ENCODE data around the gene EIF4G1. TPM values are rescaled to one million over a fixed set of nuclear protein-coding genes. Genes with fewer than 3 reads are reported as not detected.
A peak's percentile ranks its signal among the peaks of the same experiment; 100 is the strongest.

EIF4G1 gene
- total and polyA plus RNA-seq, 9 donors, result 72.4 to 295 (median 206) TPM

GRCh38 chr3:184366619-184367289 lies 52.3 kb downstream of the EIF4G1 start:
- Histone ChIP-seq H3K4me3 (no peak overlapping the region), H3K4me1 (ENCODE audit: insufficient read depth) (peaks cover 4% of the 10 kb centered on the region), H3K27ac (no peak overlapping the region), H3K36me3 (no peaks in the 10 kb centered on the region), H3K9me3 (no peaks in the 10 kb centered on the region), H3K27me3 (no peaks in the 10 kb centered on the region)
- TF ChIP-seq POLR2A (IDR thresholded peaks at IDR 0.05), result no peak
- TF ChIP-seq CTCF (IDR thresholded peaks at IDR 0.05), result no peak
- TF ChIP-seq EP300 (IDR thresholded peaks at IDR 0.05), result no peak
- WGBS, 3 donors, result 83 to 86% (median 86%) methylated on average over 5 of the region's 5 CpGs
- DNase-seq, result no peak
- intact Hi-C loops (cut with DNase I), result loop anchor here in 1 of 4 donors (10.0 kb wide), 1 partner anchor 52 kb away; the partner anchor contains the start of gene EIF4G1

DNA sequence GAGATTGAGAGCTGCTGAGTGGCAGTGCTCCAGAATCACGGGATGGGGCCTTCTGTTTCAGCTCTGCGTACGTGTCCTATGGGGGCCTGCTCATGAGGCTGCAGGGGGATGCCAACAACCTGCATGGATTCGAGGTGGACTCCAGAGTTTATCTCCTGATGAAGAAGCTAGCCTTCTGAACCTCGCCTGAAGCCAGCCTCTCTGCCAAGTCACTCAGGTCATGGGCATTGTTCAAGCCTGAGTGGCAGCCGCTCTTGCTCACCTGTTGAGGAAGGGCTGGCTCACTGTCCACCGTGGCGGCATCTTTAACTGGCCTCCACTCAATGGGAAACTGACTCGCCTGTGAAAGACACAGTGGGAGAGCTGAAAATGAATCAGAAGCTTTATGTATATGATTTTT lies 53.7 kb downstream of the EIF4G1 start:
- no peaks in the 10 kb centered on the region for H3K27me3 ChIP-seq
- no peak overlapping the region for H3K27ac ChIP-seq
- H3K4me3 ChIP-seq, result no peak overlapping the region
- TF ChIP-seq CTCF (IDR thresholded peaks at IDR 0.05), result no peak
- no peak for TF ChIP-seq EP300 (IDR thresholded peaks at IDR 0.05)
- no peak for TF ChIP-seq POLR2A (IDR thresholded peaks at IDR 0.05)
- H3K36me3 ChIP-seq, result no peaks in the 10 kb centered on the region
- H3K9me3 ChIP-seq, result no peaks in the 10 kb centered on the region
- H3K4me1 ChIP-seq (ENCODE audit: insufficient read depth), result peaks cover 4% of the 10 kb centered on the region
- 68 to 75% (median 74%) methylated on average over 9 of the region's 9 CpGs for WGBS, 3 donors
- no peak for DNase-seq
- intact Hi-C loops (cut with DNase I), result loop anchor here in 1 of 4 donors (10.0 kb wide), 1 partner anchor 53 kb away; the partner anchor contains the start of gene EIF4G1

DNA sequence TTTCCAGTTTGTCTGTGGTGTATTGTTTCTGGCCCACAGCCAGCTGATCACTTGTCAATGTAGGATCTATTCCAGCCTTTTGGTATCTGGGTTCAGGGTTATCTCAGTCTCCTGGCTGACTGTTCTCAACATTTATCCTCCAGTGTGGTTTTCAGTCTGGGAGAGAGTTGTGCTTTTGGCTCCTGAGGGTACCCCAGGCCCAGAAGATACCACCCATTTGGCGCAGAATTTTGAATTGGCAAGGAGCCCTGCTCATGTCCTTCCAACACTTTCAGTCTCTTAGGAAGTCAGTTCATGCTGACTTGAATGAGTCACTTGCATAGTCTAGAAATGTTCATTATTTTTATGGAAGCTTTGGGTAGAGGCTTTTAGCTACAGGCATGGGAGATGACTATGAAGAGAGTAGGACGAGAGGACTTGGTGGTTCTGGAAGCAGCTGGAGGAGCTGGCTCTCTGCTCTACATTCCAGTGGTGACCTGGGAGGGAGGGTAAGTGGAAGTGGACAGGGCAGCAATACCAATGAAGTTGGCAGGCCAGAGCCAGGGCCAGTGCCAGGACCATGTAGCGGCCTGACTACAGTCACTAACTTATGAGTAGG lies 54.3 kb downstream of the EIF4G1 start:
- TF ChIP-seq EP300 (IDR thresholded peaks at IDR 0.05) (no peak), CTCF (IDR thresholded peaks at IDR 0.05) (no peak), POLR2A (IDR thresholded peaks at IDR 0.05) (no peak)
- intact Hi-C loops (cut with DNase I), result loop anchor here in 1 of 4 donors (10.0 kb wide), 1 partner anchor 54 kb away; the partner anchor contains the start of gene EIF4G1
- Histone ChIP-seq H3K27me3 (no peaks in the 10 kb centered on the region), H3K4me1 (ENCODE audit: insufficient read depth) (peaks cover 4% of the 10 kb centered on the region), H3K36me3 (no peaks in the 10 kb centered on the region), H3K27ac (no peak overlapping the region), H3K4me3 (no peak overlapping the region), H3K9me3 (no peaks in the 10 kb centered on the region)
- 26 to 50% (median 39%) methylated on average over 3 of the region's 3 CpGs for WGBS, 3 donors
- DNase-seq, result no peak

DNA sequence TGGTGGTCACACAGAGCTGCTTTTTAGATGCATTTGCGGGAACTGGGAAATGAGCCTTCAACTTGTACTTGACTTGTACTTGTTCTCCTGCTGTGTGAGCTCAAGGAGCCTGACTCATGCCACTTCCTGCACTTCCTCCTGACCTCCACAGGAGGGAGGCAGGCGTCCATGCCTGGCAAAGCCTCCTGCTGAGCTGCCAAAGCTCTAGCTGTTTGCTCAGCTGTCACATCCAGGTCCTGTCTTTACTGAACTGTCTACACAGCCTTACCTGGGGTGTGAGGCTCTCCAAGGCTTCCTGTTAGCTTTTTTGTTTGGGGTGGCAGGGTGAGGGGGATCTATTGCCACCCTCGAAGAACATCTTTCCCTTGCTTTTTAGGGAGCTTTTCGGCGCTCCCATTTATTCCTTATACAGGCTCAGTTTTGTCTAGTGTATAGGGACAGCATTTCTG lies 57.2 kb downstream of the EIF4G1 start:
- intact Hi-C loops (cut with DNase I), result loop anchor here (5.0 to 10.0 kb wide), 5 partner anchors 46 to 393 kb away; no protein-coding TSS in a partner anchor
- no peak overlapping the region for H3K4me3 ChIP-seq
- no peak overlapping the region for H3K27ac ChIP-seq
- DNase-seq, result peak; percentile 82 to 86 (median 83)
- peaks cover 2% of the 10 kb centered on the region for H3K4me1 ChIP-seq (ENCODE audit: insufficient read depth)
- WGBS, 3 donors, result 32 to 44% (median 35%) methylated on average over 5 of the region's 5 CpGs
- H3K9me3 ChIP-seq, result no peaks in the 10 kb centered on the region
- TF ChIP-seq CTCF (IDR thresholded peaks at IDR 0.05) (peak; percentile 87 to 89 (median 88)), POLR2A (IDR thresholded peaks at IDR 0.05) (no peak)
- H3K27me3 ChIP-seq, result no peaks in the 10 kb centered on the region
- no peaks in the 10 kb centered on the region for H3K36me3 ChIP-seq
